ENCODE results near the gene TACC3. TPM values are rescaled to one million over a fixed set of nuclear protein-coding genes. Genes with fewer than 3 reads are reported as not detected.

Gene TACC3
- total and polyA plus RNA-seq, 9 donors = 2.1 to 10.4 (median 6.0) TPM

DNA sequence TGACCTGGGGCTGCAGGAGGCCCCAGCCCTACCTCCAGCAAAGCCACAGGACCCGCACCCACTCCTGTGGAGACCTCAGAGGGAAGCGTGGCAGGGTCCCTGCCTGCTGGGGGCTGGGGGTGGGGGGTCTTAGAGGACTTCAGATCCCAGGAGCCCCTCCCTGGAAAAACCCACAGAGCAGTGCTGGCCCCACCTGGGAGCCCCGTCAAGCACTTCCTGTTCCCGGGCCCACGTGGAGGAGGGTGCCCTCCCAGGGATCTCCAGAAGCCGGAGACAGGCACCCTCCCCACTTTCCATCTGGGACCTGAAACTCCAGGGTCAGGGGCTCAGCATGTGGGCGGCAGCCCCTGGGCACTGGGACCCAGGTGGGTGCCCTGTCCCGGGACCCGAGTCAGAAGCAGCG is 32.0 kb downstream of the TACC3 start:
- H3K4me3 ChIP-seq = no peak overlapping the region
- 72 to 97% (median 78%) methylated on average over 6 to 10 of the region's 10 CpGs for WGBS, 3 donors
- DNase-seq = no peak
- peaks cover 2% of the 10 kb centered on the region for H3K4me1 ChIP-seq (ENCODE audit: insufficient read depth)
- H3K9me3 ChIP-seq = no peaks in the 10 kb centered on the region
- H3K36me3 ChIP-seq = no peaks in the 10 kb centered on the region
- H3K27me3 ChIP-seq = no peaks in the 10 kb centered on the region
- intact Hi-C loops (cut with DNase I) = no loop called here
- H3K27ac ChIP-seq = no peak overlapping the region
- TF ChIP-seq, protein P1, sequence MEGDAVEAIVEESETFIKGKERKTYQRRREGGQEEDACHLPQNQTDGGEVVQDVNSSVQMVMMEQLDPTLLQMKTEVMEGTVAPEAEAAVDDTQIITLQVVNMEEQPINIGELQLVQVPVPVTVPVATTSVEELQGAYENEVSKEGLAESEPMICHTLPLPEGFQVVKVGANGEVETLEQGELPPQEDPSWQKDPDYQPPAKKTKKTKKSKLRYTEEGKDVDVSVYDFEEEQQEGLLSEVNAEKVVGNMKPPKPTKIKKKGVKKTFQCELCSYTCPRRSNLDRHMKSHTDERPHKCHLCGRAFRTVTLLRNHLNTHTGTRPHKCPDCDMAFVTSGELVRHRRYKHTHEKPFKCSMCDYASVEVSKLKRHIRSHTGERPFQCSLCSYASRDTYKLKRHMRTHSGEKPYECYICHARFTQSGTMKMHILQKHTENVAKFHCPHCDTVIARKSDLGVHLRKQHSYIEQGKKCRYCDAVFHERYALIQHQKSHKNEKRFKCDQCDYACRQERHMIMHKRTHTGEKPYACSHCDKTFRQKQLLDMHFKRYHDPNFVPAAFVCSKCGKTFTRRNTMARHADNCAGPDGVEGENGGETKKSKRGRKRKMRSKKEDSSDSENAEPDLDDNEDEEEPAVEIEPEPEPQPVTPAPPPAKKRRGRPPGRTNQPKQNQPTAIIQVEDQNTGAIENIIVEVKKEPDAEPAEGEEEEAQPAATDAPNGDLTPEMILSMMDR (IDR thresholded peaks at IDR 0.05) = no peak
- TF ChIP-seq EP300 (IDR thresholded peaks at IDR 0.05) (no peak), POLR2A (IDR thresholded peaks at IDR 0.05) (no peak)

DNA sequence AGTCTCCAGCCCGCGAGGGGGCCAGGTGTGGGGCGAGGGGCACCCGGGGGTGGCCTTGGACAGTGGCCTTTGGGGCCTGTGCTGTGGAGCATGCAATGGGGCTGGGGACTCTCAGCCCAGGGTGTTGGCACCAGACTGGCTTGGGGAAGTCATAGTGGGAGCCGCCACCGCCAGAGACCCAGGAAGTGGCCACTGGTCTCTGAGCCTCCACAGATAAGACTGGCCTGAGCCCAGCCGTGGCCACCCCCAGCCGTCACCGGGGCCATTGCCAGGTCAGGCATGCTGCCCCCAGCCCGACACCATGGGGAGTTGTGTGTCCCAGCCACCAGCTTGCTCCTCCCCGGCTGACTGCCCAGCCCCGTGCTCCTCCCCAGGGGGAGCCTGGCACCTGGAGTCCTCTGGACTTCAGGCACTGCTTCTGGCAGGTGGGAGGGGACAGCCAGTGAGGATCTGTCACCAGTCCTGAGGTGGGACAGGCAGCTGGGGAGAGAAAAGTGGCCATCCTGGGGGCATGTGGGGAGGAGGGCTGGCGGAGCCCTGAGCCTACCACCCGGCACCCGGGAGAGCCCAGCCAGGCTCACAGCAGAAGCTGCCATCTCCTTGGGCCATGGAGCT is 32.5 kb downstream of the TACC3 start:
- Histone ChIP-seq H3K27ac (no peak overlapping the region), H3K9me3 (no peaks in the 10 kb centered on the region), H3K4me3 (no peak overlapping the region), H3K4me1 (ENCODE audit: insufficient read depth) (no peaks in the 10 kb centered on the region), H3K36me3 (no peaks in the 10 kb centered on the region), H3K27me3 (no peaks in the 10 kb centered on the region)
- WGBS, 3 donors = 80 to 87% (median 83%) methylated on average over 8 to 15 of the region's 15 CpGs
- intact Hi-C loops (cut with DNase I) = no loop called here
- TF ChIP-seq, protein P1 (IDR thresholded peaks at IDR 0.05) = no peak
- TF ChIP-seq EP300 (IDR thresholded peaks at IDR 0.05) (no peak), POLR2A (IDR thresholded peaks at IDR 0.05) (no peak)
- DNase-seq = no peak

DNA sequence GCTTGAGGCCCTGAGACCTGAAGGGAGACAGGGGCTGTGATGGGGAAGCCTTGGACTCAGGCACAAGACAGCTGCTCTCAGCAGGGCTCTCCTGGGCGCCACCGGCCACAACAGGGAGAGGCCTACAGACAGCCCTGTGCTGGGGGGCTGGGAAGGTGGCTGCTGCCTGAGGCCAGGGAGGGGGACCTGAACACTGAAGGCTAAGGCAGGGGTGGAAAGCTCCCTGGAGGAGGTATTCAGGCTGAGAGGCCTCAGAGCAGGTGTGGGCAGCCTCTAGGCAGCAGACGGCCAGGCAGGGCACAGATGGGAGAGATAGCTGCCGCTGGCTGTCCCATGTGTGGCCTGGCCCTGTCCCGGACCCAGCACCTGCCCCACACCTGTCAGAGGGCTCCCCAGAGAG is 33.0 kb downstream of the TACC3 start:
- Histone ChIP-seq H3K27me3 (no peaks in the 10 kb centered on the region), H3K4me3 (no peak overlapping the region), H3K9me3 (no peaks in the 10 kb centered on the region), H3K4me1 (ENCODE audit: insufficient read depth) (no peaks in the 10 kb centered on the region), H3K27ac (no peak overlapping the region), H3K36me3 (no peaks in the 10 kb centered on the region)
- intact Hi-C loops (cut with DNase I) = no loop called here
- 79 to 85% (median 84%) methylated on average over 4 to 5 of the region's 5 CpGs for WGBS, 3 donors
- TF ChIP-seq, protein P1 (IDR thresholded peaks at IDR 0.05) = no peak
- TF ChIP-seq EP300 (IDR thresholded peaks at IDR 0.05) (no peak), POLR2A (IDR thresholded peaks at IDR 0.05) (no peak)
- no peak for DNase-seq

DNA sequence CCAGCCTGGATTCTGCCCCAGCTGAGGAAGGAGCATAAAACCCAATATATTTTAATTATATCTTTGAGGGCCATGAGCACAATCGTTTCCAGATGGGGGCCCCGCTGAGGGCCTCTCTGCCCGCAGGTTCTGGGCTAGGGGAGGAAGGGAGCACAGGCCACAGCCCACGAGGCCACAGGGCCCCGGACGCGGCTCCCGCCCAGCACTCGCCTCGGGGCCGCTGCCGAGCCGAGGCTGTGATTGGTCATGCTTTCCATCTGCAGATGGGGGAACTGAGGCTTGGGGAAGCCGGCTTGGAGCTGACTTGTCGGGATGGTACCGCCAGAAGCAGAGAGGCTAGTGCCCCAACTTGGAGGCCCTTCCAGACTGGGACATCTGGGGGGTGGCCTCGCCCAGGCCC is 34.0 kb downstream of the TACC3 start:
- WGBS, 3 donors = 83 to 87% (median 84%) methylated on average over 17 of the region's 17 CpGs
- H3K36me3 ChIP-seq = no peaks in the 10 kb centered on the region
- DNase-seq = no peak
- H3K9me3 ChIP-seq = no peaks in the 10 kb centered on the region
- no peak overlapping the region for H3K27ac ChIP-seq
- H3K4me3 ChIP-seq = no peak overlapping the region
- H3K4me1 ChIP-seq (ENCODE audit: insufficient read depth) = no peaks in the 10 kb centered on the region
- H3K27me3 ChIP-seq = no peaks in the 10 kb centered on the region
- intact Hi-C loops (cut with DNase I) = no loop called here
- no peak for TF ChIP-seq POLR2A (IDR thresholded peaks at IDR 0.05)
- TF ChIP-seq EP300 (IDR thresholded peaks at IDR 0.05) = no peak
- TF ChIP-seq, protein P1 (IDR thresholded peaks at IDR 0.05) = no peak
